ENCODE measurements around the gene ATP9B.

DNA sequence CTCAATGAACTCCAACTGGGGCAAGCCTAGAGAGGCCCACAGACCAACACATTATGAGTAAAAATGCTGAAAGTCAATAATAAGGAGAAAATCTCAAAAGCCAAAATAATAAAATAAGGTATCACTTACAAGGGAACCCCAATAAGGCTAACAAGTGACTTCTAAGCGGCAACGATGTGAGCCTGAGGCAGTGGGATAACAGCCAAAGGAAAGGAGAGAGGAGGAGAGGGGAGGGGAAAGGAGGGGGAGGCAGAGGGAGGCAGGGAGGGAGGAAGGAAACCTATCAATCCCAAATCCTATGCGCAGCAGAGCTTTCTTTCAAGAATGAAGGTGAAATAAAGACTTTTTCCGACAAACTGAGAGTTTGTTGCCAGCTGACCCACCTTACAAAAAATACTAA, 320.5 kb downstream of the ATP9B start:
- no peak for TF ChIP-seq EZH2 (IDR thresholded peaks at IDR 0.05; ENCODE audit: borderline replicate concordance, low read depth, low read length, poor library complexity, severe bottlenecking)
- no peak for TF ChIP-seq CTCF (conservative IDR thresholded peaks at IDR 0.05; ENCODE audit: low read depth, low read length)

All from A673 (cell line).